SHP77 (cell line): ENCODE measurements around the gene ISYNA1.
A peak's percentile ranks its signal among the peaks of the same experiment; 100 is the strongest.

Experiments
- DNase-seq, 2 experiments: peaks; one replicate each; lab custom pipeline; 2025; lab: John Stamatoyannopoulos, UW

Gene ISYNA1

GRCh38 chr19:18443831-18444230 is 5.9 kb upstream of the ISYNA1 start:
- no peak for DNase-seq

- DNase-seq = no peak
Observed at GRCh38 chr19:18443406-18443805, 5.5 kb upstream of the ISYNA1 start.

- no peak for DNase-seq
Observed at GRCh38 chr19:18442941-18443340, 5.0 kb upstream of the ISYNA1 start.

GRCh38 chr19:18441804-18442788 is 4.2 kb upstream of the ISYNA1 start:
- DNase-seq = no peak

GRCh38 chr19:18440936-18441803 is 3.2 kb upstream of the ISYNA1 start:
- no peak for DNase-seq

- peak; percentile 41 to 63 for DNase-seq
Observed at GRCh38 chr19:18440415-18440877, 2.5 kb upstream of the ISYNA1 start.

- DNase-seq = no peak
Observed at GRCh38 chr19:18439910-18440237, 1.9 kb upstream of the ISYNA1 start.

GRCh38 chr19:18439025-18439909 is 1.3 kb upstream of the ISYNA1 start:
- no peak for DNase-seq

- peak in 1 of 2 experiments; percentile 28 for DNase-seq
Observed at GRCh38 chr19:18438331-18439024, 545 bp upstream of the ISYNA1 start.

- peak; percentile 68 to 81 for DNase-seq
Observed at GRCh38 chr19:18436671-18437490, 1.1 kb downstream of the ISYNA1 start.

GRCh38 chr19:18435842-18436670 is 1.9 kb downstream of the ISYNA1 start:
- peak in 1 of 2 experiments; percentile 33 for DNase-seq

GRCh38 chr19:18435178-18435841 is 2.6 kb downstream of the ISYNA1 start:
- no peak for DNase-seq

- no peak for DNase-seq
Observed at GRCh38 chr19:18434411-18435175, 3.3 kb downstream of the ISYNA1 start.

- DNase-seq = no peak
Observed at GRCh38 chr19:18433735-18434398, 4.1 kb downstream of the ISYNA1 start.

GRCh38 chr19:18433015-18433691 is 4.8 kb downstream of the ISYNA1 start:
- DNase-seq = no peak

GRCh38 chr19:18432275-18433014 is 5.5 kb downstream of the ISYNA1 start:
- no peak for DNase-seq
